Measurements from ENCODE around the gene OR2A42.
"Not testable (repeated sequence)": the region's sequence is repeated elsewhere in the genome, so short reads cannot be mapped to it uniquely, and the experiment has no call there.

DNA sequence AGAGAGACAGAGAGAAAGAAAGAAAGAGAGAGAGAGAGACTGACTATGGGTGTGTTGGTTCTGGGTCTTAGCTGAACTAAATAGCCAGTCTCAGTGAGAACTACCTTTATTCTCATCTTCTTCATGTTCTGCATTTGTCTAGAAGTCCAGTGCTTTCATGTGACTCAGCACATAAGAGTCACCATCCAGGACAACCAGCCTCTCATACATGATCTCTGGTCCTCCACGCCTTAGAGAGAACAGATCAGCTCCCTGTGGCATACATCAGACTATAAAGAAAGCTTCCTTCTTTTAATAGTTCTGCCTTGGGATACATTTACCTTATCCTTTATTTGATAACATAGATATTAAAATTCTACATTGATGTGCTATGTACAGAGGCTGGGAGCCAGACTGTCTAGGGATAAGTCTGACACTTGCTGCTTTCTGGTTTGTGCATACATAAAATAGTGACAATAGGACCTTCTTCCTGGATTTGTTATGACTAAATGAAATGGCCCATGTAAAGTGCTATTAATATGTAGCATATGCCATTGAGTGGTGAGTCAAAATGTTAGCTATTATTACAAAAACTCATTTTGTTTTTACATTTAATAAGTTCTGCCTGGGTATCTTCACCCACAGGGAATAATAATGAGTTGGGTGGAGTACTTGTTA is 8.4 kb upstream of the OR2A42 start:
- TF ChIP-seq, protein P1, sequence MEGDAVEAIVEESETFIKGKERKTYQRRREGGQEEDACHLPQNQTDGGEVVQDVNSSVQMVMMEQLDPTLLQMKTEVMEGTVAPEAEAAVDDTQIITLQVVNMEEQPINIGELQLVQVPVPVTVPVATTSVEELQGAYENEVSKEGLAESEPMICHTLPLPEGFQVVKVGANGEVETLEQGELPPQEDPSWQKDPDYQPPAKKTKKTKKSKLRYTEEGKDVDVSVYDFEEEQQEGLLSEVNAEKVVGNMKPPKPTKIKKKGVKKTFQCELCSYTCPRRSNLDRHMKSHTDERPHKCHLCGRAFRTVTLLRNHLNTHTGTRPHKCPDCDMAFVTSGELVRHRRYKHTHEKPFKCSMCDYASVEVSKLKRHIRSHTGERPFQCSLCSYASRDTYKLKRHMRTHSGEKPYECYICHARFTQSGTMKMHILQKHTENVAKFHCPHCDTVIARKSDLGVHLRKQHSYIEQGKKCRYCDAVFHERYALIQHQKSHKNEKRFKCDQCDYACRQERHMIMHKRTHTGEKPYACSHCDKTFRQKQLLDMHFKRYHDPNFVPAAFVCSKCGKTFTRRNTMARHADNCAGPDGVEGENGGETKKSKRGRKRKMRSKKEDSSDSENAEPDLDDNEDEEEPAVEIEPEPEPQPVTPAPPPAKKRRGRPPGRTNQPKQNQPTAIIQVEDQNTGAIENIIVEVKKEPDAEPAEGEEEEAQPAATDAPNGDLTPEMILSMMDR (conservative IDR thresholded peaks at IDR 0.05; ENCODE audit: low read length): not testable (repeated sequence)
- TF ChIP-seq EZH2phosphoT487 (IDR thresholded peaks at IDR 0.05; ENCODE audit: borderline replicate concordance, low read depth, low read length): not testable (repeated sequence)
